Activated CD4-positive, alpha-beta T cell treated with anti-CD3 and anti-CD28 coated beads, Interleukin-2, Interleukin-6, amounts not matched to agents 100 ng/mL and 50 ng/mL, durations not matched to agents 16 hours and 8 hours (primary cell): ENCODE measurements around the gene GVQW3.
"Not testable (repeated sequence)": the region's sequence is repeated elsewhere in the genome, so short reads cannot be mapped to it uniquely, and the experiment has no call there.

ENCODE experiments used
- DNase-seq: peaks from one replicate; pipeline ENCODE4 v3.0.0-alpha.2; 2020

Gene GVQW3

DNA sequence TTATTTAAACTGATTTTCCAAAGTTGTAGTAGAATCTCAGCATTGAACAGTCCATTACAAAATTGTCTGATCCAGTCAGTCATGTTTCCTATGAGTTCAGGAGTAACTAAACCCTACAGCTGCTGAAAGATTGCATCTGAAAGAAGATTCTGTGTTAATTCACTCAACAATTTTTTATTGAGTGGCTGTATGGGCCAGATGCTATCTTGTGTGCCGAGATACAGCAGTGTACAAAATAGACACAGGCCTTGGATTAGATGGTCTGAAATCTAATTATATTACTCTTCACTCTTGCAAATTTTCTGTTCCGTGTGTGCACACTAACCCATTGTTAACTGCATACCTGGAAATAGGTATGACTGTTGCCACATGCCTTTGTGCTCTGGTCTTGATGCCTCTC lies 7.3 kb downstream of the GVQW3 start:
- no peak for DNase-seq

- no peak for DNase-seq
Observed at GRCh38 chr11:76391021-76391420, 9.9 kb downstream of the GVQW3 start.

DNA sequence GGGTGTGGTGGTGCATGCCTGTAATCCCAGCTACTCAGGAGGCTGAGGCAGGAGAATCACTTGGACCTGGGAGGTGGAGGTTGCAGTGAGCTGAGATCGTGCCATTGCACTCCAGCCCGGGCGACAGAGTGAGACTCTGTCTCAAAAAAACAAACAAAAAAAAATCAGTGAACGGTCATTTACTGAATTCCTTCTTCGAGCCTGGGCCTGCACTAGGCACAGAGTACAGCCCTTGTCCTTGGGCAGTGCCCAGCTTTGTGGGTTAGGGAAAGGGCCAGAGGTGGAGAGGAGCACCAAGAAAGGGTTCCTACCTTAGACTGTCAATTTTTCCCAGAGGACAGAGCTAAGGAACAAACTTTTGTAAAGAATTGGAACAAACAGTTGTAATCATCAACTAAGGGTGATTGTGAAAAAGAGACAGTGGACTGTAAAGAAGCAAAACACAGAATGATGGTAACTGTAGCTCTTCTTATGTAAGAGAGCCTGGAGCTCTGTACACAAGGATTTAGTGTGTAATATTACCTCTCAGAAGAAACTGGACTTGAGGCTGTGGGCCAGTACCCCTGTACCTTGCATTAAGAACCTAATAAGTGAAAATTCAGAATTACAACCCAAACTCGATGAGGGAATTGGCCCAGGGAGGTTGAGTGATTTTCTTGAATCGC lies 10.8 kb downstream of the GVQW3 start:
- no peak for DNase-seq

DNA sequence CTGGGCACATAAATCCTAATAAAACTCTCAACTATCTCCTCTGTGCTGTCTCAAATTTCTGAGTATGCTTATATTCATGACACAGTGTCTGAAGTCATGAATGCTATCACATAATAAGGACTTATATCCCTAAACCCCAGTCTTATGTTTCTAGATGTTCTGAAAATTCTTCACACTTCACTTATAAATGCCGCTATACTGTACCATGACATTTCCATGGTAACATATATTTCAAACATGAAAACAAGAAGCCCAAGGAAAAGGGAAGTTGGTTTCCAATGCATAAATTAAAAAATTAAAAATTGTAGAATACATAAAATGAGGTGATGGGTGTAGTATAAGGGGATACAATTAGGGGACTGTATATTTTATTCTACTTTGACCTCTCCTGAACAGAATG lies 11.7 kb downstream of the GVQW3 start:
- no peak for DNase-seq

GRCh38 chr11:76394411-76394810 lies 13.3 kb downstream of the GVQW3 start:
- DNase-seq, result no peak

- DNase-seq, result no peak
Observed at GRCh38 chr11:76395296-76395695, 14.2 kb downstream of the GVQW3 start.

GRCh38 chr11:76397383-76397782 lies 16.3 kb downstream of the GVQW3 start:
- no peak for DNase-seq

- DNase-seq, result no peak
Observed at GRCh38 chr11:76400967-76401366, 19.8 kb downstream of the GVQW3 start.

GRCh38 chr11:76401484-76401883 lies 20.4 kb downstream of the GVQW3 start:
- DNase-seq, result not testable (repeated sequence)

DNA sequence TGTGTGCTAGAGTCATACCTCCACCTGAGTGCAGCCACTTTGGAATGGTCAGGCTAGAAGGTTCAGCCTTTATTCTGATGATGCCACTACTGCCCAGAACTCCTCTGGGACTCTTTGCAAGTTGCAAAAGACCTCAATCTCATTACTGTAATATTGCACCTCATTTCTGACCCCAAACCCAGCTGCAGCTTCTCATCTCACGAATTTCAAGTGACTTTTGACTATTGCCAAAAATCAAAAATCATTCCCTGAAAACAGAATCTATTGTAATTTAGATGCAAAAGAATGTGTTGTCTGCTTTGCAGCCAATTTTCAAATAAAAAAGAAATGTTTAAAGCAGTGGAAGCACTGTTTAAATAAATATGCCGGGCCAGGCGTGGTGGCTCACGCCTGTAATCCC lies 25.2 kb downstream of the GVQW3 start:
- DNase-seq, result no peak

- DNase-seq, result no peak
Observed at GRCh38 chr11:76408171-76408965, 27.2 kb downstream of the GVQW3 start.

- no peak for DNase-seq
Observed at GRCh38 chr11:76410851-76411357, 29.8 kb downstream of the GVQW3 start.

GRCh38 chr11:76415073-76415472 lies 34.0 kb downstream of the GVQW3 start:
- no peak for DNase-seq

DNA sequence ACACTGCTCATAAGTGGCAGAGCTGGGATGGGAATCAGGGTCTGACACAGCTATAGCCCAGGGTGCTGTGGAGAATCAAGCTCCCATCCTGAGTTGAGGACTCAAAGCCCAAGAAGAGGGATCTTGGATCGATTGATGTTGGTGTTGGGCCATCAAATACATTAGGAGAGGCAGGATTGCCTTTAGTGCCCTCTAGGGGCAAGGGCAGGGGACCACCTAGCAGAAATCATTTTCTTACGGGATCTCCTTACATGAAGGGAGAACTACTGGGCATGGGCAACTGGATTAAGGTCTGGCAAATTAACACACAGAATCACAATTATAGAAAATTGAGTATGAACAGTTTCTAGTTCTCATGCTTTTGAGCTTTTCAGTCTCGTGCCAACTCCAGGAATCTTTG lies 38.8 kb downstream of the GVQW3 start:
- DNase-seq, result peak; percentile 42

GRCh38 chr11:76424379-76424778 lies 43.3 kb downstream of the GVQW3 start:
- DNase-seq, result peak; percentile 55

- DNase-seq, result no peak
Observed at GRCh38 chr11:76424891-76425290, 43.8 kb downstream of the GVQW3 start.

DNA sequence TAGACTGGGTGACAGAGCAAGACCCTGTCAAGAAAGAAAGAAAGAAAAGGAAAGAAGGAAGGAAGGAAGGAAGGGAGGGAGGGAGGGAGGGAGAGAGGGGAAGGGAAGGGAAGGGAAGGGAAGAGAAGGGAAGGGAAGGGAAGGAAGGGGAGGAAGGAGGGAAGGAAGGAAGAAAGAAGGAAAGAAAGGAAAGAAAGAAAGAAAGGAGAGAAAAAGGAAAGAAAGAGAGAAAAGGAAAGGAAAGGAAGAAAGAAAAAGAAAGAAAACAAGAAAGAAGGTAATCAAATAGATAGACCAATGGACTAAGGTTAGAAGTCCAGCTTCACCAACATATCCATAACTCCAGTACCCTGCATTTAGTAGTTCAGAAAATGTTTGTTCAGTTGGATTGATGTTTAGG lies 45.5 kb downstream of the GVQW3 start:
- DNase-seq, result no peak

GRCh38 chr11:76436020-76436419 lies 54.9 kb downstream of the GVQW3 start:
- peak; percentile 32 for DNase-seq

DNA sequence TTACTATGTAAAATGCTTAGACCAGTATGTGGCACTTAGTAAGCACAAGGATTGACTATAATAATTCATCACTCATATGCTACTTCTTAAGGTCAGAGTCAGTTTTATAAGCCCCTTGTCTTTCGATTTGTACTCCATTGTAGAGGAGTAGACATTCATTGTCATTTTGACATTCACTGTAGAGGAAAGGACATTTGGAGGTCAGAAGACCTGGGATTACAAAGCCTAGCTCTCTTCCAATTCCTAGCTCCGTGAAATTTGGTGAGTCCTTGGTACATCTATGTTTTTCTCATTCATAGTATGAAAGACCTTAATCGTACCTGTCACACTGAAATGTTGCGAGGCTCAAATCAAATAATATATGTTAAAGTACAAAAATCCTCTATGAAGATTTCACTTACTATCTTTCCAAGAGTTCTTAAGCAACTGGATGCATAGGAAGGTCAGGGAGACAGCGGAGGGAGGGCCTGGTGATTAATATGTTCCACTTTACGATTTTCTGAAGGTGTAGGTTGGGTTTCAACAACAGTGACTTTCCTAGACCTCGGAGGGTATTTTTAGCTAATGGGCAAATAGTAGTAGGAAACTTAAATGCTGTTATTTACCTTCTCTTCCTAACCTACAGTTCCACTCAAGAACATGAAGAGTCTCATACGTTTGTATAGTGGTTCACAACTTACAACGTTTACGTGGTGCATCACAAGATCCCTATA lies 62.3 kb downstream of the GVQW3 start:
- DNase-seq, result peak; percentile 9

DNA sequence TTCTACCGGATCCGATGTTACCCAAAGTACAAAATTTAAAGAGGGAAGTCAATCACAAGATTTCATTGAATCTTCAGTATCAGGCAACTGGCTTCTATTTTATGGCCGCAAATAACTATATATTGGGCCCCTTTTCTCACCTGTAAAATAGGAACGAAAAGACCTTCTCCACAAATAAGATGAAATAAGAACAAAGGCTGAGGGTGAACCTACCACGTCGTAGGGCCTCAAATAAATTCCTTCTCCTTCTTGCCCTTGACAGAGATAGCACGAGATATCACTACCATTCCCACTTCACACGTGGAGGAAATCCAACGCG lies 62.9 kb downstream of the GVQW3 start:
- no peak for DNase-seq

DNA sequence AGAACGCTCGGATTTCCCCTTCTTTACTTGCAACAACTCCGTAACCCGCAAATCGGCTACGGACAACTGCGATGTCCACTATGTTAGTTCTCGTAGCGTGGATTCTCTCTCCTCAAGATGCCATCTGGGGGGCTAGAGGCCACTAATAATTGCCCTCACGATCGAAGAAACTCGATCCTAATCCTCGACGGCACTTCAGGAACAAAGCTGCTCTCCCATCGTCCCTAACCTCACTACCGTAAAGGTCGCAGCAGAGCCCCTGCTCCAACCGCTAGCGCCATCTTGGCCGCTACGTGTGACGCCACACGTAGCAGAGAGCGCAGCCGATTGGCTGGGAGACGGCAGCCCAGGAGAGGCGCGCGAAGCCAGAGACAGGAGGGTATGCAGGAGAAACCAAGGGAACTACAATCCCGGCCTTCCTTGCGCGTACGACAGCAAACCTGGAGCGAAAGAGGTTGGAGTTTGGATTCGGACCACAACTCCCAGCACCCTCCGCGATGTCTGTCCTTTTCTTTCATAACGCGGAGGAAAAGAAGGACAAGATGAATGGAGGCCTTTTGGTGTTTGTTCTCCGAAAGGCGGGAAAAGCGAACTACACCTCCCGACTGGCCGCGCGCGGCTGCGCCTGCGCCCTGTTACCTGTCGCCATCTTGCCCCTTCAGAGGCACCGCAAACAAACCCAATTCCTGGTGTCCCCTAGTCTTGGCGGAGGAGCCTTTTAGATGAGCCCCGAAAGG lies 63.4 kb downstream of the GVQW3 start, which contains the start of gene EMSY:
TSS of gene EMSY (plus strand) at position 635 of the 737 bp plus-strand sequence. CDS start 1,921 bp downstream, outside the sequence.
- peak; percentile 96 for DNase-seq

DNA sequence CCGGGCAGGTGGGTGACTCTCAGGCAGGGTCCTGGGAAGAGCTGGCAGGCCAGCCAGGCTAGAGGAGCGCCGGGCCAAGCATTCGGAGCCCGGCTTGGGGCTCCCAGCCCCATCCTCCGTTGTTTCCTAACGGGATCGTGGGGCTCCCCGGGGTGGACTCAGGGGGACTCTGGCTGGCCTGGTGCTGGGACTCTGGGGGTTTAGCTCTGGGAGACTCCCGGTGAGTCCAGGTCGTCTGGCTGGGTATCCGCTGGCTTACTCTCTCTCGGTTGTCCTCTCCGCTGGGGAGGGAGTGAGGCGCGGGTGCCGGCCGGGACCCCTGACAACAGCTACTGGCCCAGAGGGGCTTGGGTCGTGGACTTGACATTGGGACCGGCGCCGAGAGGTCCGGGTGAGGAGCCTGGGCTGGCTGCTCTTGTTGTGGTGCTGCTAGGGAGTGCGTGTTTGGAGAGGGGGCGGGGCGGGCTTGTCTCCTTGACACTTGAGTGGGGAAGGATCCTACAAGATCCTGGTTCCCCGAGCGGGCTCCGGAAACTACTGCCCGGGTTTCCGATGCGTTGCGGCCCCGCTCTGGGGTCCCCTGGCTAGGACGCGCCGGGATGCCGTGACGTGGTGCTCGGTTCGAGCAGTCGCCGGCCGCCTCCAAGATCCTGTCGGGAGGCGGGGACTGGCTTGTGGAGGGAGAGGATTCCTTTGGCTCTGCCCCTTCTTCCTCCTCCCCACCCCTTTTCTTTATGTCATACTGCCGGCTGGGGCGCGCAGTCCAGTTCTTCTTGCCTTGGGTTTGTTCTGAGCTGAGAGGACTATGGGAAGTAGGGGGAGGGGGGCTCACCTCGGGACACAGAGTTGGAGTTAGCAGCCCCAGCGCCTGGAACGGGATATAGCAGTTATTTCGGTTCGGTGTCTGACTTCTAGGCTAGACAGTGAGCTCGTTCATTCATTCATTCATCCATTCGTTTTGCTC lies 64.3 kb downstream of the GVQW3 start:
- peak; percentile 76 for DNase-seq
